Activated CD4-positive, alpha-beta T cell treated with anti-CD3 and anti-CD28 coated beads, Interleukin-2, Interleukin-6, amounts not matched to agents 100 ng/mL and 50 ng/mL, durations not matched to agents 16 hours and 8 hours (primary cell): ENCODE measurements around the gene RBBP8.

Experiments used
- DNase-seq: peaks from one replicate; pipeline ENCODE4 v3.0.0-alpha.2; 2020

RBBP8 gene

GRCh38 chr18:22999647-23000046, 66.5 kb downstream of the RBBP8 start:
- no peak for DNase-seq

DNA sequence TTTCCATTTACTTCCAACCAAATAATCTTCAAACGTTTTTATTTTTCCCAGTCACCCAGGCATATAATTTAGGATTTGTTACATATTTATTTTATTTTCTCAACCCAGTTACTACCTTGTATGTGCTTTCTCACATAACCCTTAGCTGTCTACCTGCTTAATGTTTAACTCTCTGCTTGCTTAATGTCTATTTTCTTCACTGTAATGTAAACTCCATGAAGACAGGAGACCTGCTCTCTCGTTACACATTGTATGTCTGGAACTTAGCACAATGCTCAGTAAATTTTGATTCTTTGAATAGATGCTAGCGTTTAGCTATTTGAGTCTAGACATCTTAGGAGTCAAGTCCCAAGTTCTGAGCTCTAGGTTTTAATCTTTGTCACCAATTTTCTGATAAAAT, 70.2 kb downstream of the RBBP8 start:
- DNase-seq, result no peak

GRCh38 chr18:23012249-23012648, 79.1 kb downstream of the RBBP8 start:
- no peak for DNase-seq

DNA sequence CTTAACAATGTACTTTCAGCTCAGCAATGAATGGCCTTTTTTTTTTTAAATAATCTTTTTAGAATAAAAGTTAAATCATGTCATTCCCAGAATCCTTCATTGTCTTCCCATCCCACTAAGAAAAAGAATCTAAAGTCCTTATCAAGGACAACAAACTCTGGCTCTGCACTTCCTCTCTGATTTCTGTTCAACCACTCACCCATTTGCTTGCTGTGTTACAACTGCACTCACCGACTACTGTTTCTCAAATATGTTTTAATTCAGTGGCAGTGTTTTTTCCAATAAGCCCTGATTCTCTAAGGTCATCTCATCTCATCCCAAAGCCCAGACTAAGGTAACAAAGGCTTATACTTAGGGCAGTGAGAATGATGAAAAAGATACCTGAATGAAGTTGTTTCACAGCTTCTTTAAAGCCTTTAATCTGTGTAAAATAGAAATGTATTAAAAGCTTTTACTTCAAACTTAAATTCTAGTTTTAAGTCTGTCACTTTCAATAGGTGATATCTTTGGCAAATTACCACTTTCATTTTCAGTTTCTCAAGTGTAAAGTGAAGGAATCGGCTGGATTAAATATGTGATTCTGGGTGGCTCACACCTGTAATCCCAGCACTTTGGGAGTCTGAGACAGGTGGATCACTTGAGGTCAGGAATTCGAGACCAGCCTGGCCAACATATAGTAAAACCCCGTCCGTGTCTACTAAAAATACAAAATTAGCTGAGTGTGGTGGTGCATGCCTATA, 87.6 kb downstream of the RBBP8 start:
- DNase-seq, result no peak

DNA sequence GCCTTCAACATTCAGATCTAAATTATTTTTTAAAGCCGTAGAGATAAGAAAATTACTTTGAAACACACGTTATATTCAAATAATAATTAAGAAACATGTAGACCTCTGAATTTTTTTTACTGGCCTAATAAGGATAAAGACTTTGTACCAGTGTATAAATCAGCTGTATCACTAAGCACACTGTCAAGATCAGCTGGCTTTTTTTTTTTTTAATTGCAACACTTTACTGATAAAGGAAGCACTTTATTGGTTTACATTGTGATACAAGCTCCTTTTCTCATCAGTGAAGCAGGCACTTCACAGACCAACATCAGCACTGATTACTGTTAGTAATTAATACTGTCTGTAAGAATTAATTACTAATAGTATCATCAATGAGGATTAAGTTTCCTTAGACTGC, 88.5 kb downstream of the RBBP8 start:
- DNase-seq, result no peak

DNA sequence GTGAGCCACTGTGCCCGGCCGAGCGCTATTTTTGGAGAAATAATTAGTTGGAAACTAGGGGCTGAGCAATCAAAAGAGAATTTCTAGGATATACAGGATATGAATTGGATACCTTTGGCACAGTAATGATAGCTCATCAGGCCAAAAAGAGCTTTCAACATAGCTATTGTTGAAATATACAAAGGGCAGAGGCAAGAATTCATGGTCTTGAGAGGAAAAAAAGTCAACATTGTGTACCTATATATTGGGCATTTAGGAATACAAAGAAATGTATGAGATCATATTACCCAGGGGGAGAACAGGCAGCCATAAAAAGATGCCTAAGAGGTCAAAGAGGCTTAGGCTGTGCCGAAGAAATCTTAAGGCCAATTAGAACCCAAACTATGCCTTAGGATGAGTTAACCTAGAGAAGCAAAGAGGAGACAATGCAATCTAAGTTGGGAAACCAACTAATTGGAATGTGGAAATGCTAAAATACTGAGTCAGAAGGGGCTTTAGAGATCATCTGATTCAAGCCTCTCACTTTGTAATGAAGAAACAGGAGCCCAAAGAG, 99.0 kb downstream of the RBBP8 start:
- DNase-seq, result no peak

DNA sequence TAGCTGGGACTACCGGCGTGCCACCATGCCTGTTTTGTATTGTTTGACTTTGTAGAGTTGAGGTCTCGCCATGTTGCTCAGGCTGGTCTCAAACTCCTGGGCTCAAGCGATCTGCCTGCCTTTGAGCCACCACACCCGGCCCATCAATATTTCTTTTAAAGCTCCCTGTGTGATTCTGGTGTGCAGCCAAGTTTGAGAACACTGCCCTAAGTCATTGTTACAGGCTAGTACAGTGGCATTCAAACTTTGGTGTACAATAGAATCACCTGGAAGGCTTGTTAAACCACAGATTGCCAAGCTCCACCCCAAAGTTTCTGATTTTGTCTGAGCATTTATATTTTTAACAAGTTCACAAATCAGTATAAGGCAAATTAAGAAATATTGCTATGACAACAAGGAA, 99.9 kb downstream of the RBBP8 start:
- no peak for DNase-seq

GRCh38 chr18:23036660-23037201, 103.6 kb downstream of the RBBP8 start:
- no peak for DNase-seq

DNA sequence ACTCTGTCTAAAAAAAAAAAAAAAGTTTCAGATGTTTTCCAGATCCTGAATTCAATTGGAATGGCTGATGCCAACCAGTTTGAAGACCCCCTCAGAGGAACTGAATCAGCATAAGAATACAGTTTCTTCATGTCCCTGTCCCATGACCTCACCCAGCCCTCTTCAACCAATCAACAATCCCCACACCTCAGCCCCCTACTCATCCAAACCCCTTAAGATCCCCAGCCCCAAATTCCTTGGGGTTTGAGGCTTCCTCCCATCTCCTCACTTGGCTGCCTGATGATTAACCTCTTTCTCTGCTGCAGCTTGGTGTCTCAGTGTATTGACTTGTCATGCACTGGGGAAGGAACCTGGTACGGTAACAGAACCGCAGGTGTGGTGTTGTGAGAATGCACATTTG, 104.5 kb downstream of the RBBP8 start:
- DNase-seq, result no peak

DNA sequence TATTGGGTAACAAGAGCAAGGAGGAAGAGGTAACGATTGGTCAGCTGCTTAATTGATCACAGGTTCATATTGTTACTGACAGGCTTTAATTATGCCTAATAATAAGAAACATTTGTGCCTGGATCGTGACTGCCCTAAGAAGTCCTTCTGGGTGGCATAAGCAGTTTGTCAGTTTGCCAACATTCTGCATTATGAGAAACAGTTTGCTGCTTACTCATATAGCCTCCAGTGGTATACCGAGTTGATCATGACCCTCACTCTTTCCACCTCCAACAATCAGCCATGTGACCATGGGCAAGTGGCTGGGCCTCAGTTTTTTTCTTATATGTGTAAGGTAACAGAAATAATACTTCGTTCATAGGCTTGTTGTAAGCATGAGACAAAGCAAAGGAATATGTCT, 105.6 kb downstream of the RBBP8 start:
- DNase-seq, result no peak

- no peak for DNase-seq
These were observed 109.0 kb downstream of the RBBP8 start for GRCh38 chr18:23042133-23042532.

- DNase-seq, result no peak
These were observed 110.8 kb downstream of the RBBP8 start for GRCh38 chr18:23043803-23044376.

GRCh38 chr18:23049698-23050373, 116.7 kb downstream of the RBBP8 start:
- DNase-seq, result peak; percentile 5

DNA sequence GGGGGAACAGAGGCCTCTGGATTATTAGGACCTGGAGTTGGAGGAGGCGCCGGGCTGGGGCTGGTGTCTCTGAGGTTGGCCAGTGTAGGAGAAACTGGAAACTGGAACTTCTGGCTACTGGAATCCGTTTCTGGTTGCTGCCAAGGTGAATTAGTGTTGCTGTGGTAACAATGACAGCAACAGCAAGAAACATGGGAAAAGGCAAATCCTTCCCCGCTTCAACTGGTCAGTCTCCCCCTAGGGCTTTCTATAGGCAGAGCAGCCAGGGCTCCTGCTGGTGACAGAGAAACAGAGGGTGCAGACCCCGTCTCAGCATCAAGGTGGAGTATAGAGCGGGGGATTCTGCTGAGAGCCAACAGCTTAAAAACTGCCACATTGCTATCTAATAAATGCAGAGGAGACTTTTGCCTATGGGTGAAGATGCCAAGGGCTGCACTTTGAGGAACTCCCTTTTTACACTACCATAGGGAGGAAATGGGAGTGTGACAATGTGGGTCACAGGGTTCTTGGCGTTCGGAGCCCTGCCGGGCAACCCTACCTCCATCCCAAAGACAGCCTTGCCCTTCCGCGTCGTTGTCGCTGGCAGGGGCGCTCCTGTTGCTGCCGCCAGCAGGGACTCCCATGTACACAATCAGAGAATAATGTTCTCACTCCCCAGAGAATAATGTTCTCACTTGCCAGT, 120.8 kb downstream of the RBBP8 start:
- DNase-seq, result no peak

DNA sequence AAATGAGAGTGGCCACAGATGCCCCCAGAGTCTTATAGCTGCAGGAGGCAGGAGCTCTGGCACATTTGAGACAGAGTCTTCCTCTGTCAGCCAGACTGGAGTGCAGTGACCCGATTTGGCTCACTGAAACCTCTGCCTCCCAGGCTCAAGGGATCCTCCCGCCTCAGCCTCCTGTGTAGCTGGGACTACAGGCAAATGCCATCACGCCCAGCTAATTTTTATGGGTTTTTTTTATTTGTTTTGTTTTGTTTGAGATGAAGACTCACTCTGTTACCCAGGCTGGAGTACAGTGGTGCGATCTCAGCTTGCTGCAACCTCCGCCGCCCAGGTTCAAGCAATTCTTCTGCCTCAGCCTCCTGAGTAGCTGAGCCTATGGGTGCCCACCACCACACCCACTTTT, 121.4 kb downstream of the RBBP8 start:
- no peak for DNase-seq

DNA sequence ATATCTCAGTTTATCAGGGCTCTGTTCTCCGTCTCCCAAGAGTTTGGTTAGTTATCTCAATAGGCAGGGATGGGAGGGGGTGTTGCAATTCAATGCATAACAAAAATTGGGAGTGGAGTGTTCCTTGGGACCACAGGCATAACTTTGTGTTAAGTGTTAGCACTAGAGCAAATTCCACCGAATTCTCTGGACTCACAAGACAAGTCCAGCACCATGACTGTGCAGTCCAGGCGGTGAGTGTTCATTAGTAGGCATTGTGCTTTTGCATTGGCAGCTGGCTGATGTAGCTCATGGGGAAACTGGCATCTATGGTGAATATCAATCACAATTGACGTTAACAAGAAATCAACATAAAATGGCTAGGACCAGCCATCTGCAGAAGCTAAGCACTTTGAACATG, 123.2 kb downstream of the RBBP8 start:
- DNase-seq, result no peak

DNA sequence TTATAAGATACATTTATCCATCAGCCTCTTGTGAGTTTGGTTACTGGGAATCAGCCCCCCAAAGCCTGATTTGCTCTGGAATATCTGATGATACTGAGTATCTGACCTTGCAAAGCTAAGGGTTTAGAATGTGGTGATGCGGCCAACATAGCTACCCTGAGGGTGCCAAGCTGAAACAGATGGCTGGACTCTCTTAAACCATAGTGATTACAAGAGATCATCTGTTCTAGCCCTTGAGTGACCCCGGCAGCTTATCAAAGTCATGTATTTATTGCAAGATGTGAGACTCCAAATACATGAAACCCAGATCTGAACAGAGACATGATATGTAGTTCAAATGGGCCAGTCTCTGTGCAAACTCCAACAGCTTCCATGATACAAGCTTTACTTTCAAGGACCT, 124.0 kb downstream of the RBBP8 start:
- DNase-seq, result no peak

- no peak for DNase-seq
These were observed 125.8 kb downstream of the RBBP8 start for GRCh38 chr18:23058746-23059415.

DNA sequence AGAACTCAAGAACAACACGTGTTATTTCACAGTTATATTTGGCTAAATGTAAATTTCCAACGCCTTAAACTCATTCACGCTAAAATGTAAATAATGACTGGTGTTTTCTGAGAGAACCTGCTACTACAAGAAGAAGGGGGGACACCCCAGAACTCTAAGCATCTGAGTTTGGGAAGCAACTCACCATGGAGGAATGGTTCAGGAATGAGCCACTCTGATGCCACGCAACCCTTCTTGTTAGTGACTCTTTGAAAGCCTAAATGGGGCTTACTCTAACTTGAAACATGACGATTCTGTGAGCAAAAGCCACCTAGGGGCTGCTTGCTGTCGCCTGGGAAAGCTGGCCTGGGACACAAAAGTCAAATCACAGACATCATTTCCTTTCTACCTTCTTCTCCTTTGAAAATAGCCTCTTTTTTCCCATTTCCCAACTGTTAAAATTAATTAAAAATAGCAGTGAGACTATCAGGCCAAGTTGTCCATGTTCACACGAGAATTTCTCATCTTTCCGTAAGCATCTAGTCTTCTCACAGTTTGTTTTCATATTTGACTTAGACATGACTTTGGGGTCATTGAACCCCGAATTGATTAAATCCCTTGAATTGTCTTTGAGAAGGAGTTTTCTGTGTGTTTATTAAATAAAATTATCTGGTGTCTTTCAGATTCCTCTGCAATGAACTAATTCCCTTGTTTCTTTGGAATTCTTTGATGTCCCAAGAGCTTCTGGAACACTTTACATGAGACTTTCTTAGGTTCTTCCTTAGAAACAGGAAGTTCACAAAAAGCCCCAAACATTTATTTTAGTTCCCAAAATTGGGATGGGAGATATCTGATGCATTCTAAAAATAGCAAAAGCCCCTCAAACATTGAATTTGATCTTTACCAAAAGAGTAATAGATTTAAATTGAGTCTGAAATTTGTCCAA, 126.7 kb downstream of the RBBP8 start:
- no peak for DNase-seq

GRCh38 chr18:23062011-23062410, 128.9 kb downstream of the RBBP8 start:
- no peak for DNase-seq

DNA sequence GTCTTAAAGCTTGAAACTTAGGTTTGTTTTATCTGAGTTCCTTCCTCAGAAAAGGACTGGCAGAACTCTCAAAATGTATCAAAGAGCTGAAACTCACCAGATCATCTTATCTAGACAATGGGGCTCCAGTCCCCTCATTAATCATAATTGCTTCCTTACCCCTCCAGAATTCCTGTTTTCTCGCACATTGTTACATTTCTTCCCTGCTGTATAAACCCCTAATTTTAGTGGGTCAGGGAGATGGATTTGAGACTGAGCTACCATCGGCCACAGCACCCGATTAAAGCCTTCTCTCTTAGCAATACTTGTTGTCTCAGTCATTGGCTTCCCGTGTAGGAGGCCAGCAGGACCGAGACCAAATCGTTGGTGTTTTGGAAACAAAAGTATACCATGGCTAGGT, 130.4 kb downstream of the RBBP8 start:
- no peak for DNase-seq
